ENCODE results near the gene TNS3.

TNS3 gene

DNA sequence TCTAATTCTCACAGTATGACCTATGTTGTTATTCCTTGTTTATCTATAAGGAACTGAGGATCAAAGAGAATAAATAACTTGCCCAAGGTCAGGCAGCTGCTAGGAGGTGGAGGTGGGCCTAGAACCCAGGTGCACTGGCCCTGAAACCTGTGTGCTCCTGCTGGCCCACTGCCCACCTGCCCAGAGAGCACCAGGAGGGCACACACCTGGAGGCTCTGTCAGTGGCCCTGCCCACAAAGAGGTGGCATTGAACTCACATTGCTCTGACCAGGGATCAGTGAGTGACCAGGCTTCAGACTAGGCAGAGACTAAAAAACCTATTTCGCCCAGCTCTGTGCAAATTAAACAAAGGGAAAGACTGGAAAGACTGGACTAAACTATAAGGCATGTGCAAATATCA lies 210.6 kb downstream of the TNS3 start:
- no peak overlapping the region for H3K4me3 ChIP-seq (ENCODE audit: low read depth, low read length)
- TF ChIP-seq CTCF (conservative IDR thresholded peaks at IDR 0.05; ENCODE audit: low read depth, low read length) = no peak
- no peak for DNase-seq (ENCODE audit: low read depth)

DNA sequence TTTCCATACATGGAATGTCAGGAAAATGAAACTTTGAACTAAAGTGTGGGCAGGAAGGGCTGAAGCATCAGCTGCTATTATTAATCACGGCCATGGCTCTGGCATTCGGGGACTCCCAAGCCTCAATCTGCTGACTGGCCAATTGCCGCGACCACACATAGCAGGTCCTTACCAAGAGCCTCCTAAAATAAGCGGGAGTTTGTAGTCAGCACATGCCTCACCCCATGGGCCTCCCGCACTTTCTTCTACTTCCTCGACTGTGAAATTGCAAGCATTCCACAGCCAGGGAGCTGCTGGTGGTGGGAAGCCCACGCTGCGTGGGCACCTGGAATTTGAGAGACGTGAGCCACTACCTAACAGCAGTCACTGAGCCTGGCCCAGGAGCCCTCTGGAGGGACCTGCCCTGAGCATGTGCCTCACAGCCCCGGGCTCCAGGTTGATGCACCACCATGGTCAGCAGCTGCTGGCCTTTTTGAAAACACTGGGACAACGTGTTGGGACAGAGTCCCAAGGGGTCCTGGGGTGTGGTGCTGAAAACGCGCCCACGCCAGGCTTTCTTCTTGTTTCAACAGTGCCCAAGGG lies 211.4 kb downstream of the TNS3 start:
- no peak for TF ChIP-seq CTCF (conservative IDR thresholded peaks at IDR 0.05; ENCODE audit: low read depth, low read length)
- no peak for DNase-seq (ENCODE audit: low read depth)
- H3K4me3 ChIP-seq (ENCODE audit: low read depth, low read length) = no peak overlapping the region

GRCh38 chr7:47369736-47370135 lies 212.2 kb downstream of the TNS3 start:
- no peak for DNase-seq (ENCODE audit: low read depth)
- no peak for TF ChIP-seq CTCF (conservative IDR thresholded peaks at IDR 0.05; ENCODE audit: low read depth, low read length)

GRCh38 chr7:47368190-47368812 lies 213.6 kb downstream of the TNS3 start:
- H3K4me3 ChIP-seq (ENCODE audit: low read depth, low read length) = no peak overlapping the region
- no peak for DNase-seq (ENCODE audit: low read depth)
- no peak for TF ChIP-seq CTCF (conservative IDR thresholded peaks at IDR 0.05; ENCODE audit: low read depth, low read length)

More at GRCh38 chr7:47369736-47370135, 212.2 kb downstream of the TNS3 start:
- H3K4me3 ChIP-seq (ENCODE audit: low read depth, low read length) = no peak overlapping the region

GRCh38 chr7:47367369-47367768 lies 214.5 kb downstream of the TNS3 start:
- DNase-seq (ENCODE audit: low read depth) = no peak
- TF ChIP-seq CTCF (conservative IDR thresholded peaks at IDR 0.05; ENCODE audit: low read depth, low read length) = no peak

GRCh38 chr7:47366960-47367359 lies 215.0 kb downstream of the TNS3 start:
- no peak for TF ChIP-seq CTCF (conservative IDR thresholded peaks at IDR 0.05; ENCODE audit: low read depth, low read length)
- no peak for DNase-seq (ENCODE audit: low read depth)
- no peak overlapping the region for H3K4me3 ChIP-seq (ENCODE audit: low read depth, low read length)

More at GRCh38 chr7:47367369-47367768, 214.5 kb downstream of the TNS3 start:
- H3K4me3 ChIP-seq (ENCODE audit: low read depth, low read length) = no peak overlapping the region

DNA sequence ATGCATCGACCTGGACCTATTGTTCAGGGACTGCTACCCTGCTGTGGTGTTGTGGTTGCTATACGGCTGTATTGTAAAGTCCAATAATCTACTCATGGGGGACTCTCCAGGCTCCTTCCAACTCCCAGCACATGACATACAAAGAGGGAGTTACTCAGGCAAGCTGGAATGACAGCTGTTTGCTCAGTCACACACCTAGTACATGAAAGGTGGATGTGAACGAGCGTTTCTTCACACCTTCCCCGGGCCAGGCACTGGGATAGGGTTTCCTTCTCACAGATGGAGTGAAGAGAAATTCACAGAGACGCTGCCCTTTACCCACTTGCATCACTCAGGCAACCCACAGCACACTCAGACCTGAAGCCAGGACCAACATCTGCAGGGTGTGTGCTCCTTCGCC lies 215.7 kb downstream of the TNS3 start:
- H3K4me3 ChIP-seq (ENCODE audit: low read depth, low read length) = no peak overlapping the region
- no peak for TF ChIP-seq CTCF (conservative IDR thresholded peaks at IDR 0.05; ENCODE audit: low read depth, low read length)
- no peak for DNase-seq (ENCODE audit: low read depth)

Data from choroid plexus epithelial cell (primary cell).